HG02571 (cell line): Measurements from ENCODE around the gene CUL9.

Experiments used
- ATAC-seq: cut with Tn5 transposase; IDR thresholded peaks from one replicate; pipeline ENCODE4 v1.9.1; 2021; ENCODE audit warnings: mild to moderate bottlenecking, moderate library complexity; ENCODE audit not compliant: unreplicated experiment

The CUL9 gene

DNA sequence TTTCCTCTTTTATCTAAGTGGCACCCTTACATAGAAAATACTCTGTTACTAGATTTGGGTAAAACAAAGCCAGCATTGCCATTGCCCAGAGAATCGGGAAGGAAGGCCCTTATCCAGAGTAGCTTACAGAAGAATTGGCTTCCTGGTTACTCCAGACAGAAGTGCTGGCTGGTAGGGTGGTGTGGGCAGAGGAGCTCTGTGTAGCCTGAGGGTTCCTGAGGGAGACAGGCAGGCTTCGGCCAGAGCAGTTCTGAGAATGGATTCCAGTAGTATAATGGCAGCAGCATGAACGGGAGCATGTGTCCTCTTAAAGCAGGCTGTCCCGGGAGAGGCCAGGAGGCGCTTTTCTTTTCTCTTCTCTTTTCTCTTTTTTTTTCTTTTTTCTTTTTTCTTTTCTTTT is 11.9 kb downstream of the CUL9 start:
- no peak for ATAC-seq

DNA sequence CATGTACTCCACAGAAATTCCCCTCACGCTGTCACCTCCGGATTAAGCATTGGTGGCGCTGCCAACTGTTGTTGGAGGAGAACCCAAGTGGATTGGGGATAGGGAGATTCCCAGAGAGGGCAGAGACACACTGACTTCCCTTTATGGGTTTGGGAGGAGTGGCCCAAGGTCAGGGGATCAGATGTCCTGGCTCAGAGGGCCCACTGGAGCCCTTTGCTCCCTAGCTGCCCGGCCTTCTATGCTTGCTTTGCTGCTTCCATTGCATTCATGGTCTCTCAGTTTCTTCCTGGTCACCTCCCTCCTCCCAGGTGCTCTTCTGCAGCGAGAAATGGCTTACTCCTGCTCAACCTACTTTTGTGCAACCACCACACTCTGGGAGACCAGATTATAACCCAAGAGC is 14.3 kb downstream of the CUL9 start:
- ATAC-seq, result no peak

DNA sequence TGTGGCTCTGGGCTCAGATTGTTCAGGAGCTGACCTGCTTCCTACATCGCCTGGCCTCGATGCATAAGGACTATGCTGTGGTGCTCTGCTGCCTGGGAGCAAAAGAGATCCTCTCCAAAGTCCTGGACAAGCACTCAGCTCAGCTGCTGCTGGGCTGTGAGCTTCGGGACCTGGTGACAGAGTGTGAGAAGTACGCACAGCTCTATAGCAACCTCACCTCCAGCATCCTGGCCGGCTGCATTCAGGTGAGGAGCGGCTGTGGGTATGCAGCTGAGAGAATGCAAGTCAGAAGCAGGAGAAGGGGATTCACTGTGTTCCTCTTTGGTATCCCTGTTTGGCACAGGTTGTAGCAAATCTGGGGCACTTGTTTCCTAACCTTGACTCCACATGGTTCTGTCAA is 17.9 kb downstream of the CUL9 start:
- ATAC-seq, result no peak

DNA sequence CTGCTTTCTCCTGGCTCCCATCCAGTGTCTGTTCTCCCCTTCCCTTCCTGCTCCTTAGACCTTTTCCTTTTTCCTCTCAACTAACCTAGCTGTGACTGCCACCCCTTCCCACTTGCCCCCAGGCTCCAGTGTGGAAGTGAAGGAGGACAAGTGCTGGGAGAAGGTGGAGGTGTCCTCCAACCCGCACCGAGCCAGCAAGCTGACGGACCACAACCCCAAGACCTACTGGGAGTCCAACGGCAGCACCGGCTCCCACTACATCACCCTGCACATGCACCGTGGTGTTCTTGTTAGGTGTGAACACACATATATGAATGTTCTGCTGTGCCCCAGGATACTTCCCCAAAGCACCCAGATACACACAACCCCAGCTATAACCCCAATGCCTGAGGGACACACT is 18.5 kb downstream of the CUL9 start:
- no peak for ATAC-seq

DNA sequence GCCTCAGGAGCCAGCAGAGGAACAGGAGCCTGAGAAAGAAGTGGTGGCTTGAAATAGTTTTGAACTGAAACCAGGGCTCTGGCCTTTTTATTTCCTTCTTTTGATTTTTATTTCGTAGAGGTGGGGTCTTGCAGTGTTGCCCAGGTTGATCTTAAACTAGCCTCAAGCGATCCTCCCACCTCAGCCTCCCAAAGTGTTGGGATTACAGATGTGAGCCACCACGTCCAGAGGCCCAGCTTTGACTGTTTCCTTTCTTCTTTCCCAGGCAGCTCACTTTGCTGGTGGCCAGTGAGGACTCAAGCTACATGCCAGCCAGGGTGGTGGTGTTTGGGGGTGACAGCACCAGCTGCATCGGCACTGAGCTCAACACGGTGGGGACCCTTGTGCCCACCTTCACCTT is 20.5 kb downstream of the CUL9 start:
- no peak for ATAC-seq

DNA sequence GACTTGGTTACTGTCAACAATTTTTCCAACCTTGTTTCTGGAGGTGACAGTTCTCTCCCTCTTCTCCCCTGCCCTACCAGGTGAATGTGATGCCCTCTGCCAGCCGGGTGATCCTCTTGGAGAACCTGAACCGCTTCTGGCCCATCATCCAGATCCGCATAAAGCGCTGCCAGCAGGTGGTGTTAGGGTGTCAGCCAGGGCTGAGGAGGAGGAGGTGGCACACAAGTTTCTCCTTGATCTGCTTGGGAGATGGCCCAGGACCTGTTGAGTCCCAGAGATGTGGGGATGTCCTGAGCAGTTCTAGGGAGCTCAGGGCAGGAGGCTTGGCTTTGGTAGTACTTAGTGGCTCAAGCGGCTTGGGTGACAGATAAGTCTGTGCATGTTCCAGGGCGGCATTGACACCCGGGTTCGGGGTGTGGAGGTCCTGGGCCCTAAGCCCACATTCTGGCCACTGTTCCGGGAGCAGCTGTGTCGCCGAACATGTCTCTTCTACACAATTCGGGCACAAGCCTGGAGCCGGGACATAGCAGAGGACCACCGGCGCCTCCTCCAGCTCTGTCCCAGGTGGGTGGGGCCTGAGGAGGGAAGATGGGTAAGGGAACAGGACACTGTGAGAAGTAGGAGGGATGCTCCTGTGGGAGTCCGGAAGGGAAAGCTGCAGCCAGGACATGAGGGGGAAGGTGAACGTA is 21.2 kb downstream of the CUL9 start:
- ATAC-seq, result no peak

DNA sequence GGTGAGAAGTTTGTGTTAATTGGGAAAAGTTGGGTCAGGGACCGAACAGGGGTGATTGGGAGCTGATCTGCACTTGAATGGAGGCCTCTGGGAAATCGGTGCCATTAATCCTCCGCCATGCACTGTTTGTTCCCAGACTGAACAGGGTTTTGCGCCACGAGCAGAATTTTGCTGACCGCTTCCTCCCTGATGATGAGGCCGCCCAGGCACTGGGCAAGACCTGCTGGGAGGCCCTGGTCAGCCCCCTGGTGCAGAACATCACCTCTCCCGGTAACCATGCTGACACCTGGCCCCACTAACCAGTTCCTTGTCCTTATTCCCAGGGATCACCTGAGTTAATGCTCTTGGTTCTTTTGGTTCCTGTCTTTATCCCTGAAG is 21.7 kb downstream of the CUL9 start:
- no peak for ATAC-seq

DNA sequence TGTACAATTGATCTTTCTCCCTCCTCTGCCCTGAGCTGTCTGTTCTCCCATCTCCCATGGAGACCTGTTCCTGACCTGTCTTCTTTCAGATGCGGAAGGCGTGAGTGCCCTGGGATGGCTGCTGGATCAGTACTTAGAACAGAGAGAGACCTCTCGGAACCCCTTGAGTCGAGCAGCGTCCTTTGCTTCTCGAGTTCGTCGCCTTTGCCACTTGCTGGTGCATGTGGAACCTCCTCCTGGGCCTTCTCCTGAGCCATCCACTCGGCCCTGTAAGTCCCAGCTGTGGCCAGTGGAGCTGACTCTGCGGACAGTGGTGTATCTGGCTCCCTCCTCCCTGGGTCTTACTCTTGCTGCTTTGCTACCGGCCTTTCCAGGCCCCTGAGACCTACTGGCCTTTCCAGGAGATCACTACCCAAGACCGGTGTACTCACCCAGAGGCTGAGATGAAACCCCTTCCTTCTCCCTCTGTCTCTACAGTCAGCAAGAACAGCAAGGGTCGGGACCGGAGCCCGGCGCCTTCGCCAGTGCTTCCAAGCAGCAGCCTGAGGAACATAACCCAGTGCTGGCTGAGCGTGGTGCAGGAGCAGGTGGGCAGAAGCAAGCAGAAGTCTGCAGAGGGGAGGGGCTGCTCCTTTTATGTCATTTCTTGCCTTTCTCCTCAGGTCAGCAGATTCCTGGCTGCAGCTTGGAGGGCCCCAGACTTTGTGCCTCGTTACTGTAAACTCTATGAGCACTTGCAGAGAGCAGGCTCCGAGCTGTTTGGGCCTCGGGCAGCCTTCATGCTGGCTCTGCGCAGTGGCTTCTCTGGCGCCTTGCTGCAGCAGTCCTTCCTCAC is 22.5 kb downstream of the CUL9 start:
- ATAC-seq, result no peak

DNA sequence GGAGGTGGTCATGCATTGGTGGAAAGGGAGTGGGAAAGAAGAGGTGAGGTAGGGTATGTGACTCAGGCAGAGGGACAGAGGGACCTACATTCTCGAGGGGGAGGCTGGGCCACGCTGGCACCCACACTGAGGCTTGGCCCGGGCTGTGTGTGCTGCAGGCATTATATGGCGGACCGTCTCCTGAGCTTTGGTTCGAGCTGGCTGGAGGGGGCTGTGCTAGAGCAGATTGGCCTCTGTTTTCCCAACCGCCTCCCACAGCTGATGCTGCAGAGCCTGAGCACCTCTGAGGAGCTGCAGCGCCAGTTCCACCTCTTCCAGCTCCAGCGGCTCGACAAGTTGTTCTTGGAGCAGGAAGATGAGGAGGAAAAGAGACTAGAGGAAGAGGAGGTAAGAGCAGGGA is 23.9 kb downstream of the CUL9 start:
- ATAC-seq, result no peak

DNA sequence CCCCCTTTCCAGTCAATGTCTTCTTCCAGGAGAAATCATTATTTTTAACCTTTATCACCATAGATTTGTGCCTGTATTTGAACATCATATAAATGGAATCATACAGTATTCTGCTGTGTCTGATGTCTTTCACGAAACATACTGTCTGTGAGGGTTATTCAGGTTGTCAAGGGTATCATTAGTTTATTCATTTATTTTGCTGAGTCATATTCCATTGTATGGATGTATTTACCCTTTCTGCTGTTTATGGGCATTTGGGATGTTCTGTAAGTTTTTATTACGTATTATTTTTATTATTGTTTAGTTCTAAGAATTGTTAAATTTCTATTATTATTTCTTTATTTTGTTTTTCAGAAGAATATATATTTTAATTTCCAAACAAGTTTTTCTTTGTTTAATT is 25.3 kb downstream of the CUL9 start:
- ATAC-seq, result no peak

DNA sequence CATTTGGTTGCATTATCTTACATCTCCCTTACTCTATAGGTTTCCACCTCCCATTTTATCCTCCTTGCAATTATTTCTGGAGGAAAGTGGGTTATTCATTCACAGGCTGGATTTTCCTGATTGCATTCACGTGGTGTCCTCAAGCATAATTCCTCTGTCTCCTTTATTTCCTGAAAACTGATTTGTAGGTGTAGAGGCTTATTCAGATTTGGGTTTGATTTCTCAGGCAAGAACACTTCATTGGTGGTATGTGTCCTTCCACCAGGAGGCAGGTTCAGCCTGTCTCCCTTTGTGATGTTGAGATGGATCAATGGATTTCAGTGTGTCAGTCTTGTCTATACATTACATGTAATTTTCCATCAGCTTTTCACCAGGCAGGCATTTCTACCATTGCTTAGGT is 30.0 kb downstream of the CUL9 start:
- ATAC-seq, result no peak

DNA sequence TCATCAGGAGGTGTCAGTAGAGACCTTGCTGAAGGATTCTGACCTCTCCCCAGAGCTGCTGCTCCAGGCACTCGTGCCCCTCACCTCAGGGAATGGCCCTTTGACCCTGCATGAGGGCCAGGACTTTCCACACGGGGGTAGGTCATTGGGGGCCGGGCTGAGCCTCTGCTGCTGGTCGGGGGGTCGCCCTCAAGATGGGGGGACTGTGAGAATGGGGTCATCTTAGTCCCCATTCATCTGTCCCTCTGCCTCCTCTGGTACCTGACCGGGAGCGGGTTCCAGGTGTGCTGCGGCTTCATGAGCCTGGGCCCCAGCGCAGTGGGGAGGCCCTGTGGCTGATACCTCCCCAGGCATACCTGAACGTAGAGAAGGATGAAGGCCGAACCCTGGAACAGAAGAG is 31.4 kb downstream of the CUL9 start:
- ATAC-seq, result no peak

DNA sequence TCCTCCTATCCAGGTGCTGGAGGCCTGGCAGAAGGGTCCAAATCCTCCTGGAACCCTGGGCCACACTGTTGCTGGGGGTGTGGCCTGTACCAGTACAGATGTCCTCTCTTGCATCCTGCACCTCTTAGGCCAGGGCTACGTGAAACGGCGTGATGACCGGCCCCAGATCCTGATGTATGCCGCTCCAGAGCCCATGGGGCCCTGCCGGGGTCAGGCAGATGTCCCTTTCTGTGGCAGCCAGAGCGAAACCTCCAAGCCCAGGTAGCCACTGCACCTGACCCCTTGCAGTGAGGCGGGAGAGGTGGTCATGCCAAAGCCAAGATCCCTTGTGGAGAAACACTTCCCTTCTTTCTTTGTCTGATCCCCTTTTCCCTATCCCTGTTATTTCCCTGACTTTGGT is 33.1 kb downstream of the CUL9 start:
- no peak for ATAC-seq

DNA sequence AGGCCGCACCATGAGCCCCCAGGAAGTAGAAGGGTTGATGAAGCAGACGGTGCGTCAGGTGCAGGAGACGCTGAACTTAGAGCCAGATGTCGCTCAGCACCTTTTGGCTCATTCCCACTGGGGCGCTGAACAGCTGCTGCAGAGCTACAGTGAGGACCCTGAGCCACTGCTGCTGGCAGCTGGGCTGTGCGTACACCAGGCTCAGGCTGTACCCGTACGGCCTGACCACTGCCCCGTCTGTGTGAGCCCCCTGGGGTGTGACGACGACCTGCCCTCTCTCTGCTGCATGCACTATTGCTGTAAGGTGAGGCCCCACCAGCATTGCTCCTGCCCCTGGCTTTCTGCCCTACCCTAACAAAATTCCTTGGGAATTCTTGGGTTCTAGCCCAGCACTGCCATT is 34.2 kb downstream of the CUL9 start:
- no peak for ATAC-seq

DNA sequence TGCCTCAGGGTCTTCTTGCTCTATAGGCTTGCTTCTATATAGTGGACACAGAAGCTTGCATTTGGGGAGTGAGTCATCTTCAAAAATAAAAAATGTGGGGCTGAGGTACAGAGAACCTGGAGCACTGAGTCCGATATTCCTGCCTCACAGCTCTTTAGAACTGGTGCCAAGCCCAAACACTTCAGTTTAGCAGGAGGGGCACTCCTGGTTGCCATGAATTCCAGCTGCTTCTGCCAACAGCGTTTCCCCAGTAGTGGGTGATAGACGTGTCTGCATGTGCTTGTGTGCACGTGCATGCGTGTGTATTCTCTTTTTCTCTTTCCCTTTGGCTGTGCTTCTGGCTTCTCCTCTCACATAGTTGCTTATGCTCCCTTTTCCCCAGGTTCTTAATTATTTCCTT is 35.4 kb downstream of the CUL9 start:
- ATAC-seq, result no peak

DNA sequence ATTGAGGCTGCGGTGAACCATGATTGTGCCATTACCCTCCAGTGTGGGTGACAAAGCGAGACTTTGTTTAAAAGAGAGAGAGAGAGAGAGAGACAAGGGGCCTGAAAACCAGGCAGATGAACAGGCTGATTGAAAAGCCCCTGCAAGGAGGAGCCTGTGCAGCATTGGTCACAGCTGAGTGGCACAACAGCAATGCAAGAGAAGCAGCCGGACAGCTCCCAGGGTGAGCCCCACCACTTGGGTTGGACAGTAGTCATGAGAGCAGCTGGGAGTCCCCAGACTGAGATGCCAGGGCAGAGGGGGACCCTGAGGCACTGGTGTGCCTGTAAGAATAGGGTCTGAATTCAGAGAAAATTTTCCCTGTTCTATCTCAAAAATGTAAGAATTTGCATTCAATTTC is 37.1 kb downstream of the CUL9 start:
- no peak for ATAC-seq

DNA sequence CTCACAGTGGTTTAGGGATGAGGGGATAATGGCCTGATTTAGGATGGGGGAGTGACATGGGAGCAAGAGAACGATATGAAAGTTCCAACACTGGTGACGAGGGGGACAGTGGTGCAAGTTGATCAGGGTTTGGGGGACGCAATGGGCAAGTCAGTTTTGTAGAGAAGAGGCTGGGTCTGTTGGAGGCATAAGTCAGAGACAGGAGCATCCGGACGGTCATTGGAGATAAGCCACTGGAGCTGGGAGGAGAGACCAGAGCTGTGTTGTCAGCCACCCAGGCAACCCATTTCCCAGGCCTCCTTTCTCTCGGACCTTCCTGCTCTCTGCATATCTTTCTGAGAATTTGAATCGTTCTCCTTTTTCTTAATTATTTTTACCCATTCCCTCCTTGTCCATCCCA is 37.8 kb downstream of the CUL9 start:
- ATAC-seq, result no peak

DNA sequence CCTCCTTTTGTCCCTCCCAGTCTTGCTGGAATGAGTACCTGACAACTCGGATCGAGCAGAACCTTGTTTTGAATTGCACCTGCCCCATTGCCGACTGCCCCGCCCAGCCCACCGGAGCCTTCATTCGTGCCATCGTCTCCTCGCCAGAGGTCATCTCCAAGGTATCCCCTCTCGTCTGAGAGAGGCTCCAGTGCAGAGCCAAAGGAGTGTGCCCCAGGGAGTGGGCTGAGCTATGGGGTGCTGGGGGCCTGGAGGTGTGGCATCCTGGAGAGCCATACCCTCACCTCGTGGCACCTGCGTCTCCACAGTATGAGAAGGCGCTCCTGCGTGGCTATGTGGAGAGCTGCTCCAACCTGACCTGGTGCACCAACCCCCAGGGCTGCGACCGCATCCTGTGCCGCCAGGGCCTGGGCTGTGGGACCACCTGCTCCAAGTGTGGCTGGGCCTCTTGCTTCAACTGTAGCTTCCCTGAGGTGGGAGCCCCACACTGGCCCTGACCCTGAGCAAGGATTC is 38.5 kb downstream of the CUL9 start:
- ATAC-seq, result no peak

DNA sequence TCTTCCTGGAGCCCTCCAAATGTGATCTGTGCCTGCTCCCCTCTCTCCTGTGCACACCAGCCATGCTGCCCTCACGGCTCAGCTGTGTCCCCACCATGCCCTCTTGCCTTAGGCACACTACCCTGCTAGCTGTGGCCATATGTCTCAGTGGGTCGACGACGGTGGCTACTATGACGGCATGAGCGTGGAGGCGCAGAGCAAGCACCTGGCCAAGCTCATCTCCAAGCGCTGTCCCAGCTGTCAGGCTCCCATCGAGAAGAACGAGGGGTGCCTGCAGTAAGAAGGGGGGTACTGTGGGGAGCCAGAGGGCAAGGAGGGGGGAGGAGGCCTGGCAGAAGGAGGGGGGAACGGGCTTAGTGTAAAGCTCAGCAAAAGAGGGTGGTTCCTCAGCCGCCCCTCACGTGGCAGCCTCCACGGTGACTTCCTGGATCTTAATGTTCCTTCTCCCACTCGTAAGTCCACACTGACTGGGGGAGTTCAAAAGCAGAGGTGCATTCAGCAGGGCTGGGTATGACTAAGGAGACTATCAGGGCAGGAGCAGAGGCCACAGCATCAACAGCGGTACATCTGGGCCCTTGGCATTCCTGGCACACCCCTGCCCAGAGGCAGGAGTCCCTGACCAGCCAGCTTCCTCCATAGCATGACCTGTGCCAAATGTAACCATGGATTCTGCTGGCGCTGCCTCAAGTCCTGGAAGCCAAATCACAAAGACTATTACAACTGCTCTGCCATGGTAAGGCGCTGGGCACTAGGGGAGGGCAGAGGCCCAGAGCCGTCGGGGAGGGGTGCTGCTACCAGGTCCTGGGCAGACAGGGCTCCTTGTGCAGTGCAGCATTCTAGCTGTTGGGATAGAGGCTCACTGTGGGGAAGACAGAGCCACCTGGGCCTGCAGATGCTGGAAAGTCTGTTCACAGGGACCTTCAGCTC is 39.3 kb downstream of the CUL9 start:
- ATAC-seq, result no peak

DNA sequence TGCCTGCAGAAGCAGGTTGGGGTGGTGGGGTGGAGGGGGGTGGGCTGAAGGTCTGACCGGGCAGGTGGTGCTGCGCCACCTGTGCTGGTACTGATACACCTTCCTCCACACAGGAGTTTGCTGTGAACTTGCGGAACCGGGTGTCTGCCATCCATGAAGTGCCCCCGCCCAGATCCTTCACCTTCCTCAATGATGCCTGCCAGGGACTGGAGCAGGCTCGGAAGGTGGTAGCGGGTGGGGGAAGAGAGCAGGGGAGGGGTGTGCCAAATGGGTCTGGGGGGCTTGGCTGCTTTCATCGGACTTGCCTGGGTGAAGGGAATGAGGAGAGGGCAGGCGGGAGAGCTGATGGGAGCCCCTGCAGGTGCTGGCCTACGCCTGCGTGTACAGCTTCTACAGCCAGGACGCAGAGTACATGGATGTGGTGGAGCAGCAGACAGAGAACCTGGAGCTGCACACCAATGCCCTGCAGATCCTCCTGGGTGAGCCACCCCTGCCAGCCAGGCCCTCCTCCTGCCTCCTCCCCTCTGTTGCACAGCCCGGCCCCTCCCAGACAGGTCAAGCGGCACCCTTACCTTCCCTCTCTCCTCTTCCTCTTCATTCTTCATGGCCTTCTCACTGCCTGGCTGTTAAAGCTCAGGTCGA is 40.5 kb downstream of the CUL9 start:
- no peak for ATAC-seq

DNA sequence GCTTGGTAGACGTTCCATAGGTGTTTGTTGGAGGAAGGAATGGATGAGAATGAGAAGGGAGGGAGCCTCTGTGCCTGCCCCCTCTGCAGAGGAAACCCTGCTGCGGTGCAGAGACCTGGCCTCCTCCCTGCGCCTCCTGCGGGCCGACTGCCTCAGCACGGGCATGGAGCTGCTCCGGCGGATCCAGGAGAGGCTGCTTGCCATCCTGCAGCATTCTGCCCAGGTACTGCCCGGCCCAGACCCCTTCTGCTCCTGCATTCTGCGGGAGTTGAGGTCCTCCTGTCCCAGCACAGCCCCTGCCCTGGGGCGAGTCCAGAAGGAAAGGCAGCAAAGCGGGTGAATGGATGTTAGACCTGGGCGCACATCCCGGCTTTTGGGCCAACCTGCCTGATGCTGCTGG is 41.2 kb downstream of the CUL9 start:
- ATAC-seq, result no peak
